Jurkat, Clone E6-1 (cell line): ENCODE measurements around the gene MEF2A.
"Not testable (repeated sequence)": the region's sequence is repeated elsewhere in the genome, so short reads cannot be mapped to it uniquely, and the experiment has no call there.

ENCODE experiments used
- DNase-seq: peaks from one replicate; pipeline ENCODE4 v3.0.0-alpha.2; 2011; ENCODE audit warnings: low read depth, low spot score
- H3K4me3 ChIP-seq: 2 replicates; pipeline ENCODE4 v1.5.1; 2011; ENCODE audit warnings: mild to moderate bottlenecking, low read length, control low read depth, moderate library complexity

The MEF2A gene

DNA sequence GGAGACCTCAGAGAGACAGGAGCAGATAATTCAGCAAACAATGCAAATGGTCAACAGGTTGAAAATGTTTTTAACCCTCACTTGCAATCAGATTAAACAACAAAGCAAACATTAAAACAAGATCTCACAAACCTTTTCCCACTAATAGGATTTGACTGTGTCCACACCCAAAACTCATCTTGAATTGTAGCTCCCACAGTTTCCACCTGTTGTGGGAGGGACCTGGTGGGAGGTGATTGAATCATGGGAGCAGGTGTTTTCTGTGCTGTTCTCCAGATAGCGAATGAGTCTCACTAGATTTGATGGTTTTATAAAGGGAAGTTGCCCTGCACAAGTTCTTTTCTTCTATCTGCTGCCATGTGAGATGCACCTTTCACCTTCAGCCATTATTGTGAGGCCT lies 168.8 kb downstream of the MEF2A start:
- no peak overlapping the region for H3K4me3 ChIP-seq
- DNase-seq = no peak

DNA sequence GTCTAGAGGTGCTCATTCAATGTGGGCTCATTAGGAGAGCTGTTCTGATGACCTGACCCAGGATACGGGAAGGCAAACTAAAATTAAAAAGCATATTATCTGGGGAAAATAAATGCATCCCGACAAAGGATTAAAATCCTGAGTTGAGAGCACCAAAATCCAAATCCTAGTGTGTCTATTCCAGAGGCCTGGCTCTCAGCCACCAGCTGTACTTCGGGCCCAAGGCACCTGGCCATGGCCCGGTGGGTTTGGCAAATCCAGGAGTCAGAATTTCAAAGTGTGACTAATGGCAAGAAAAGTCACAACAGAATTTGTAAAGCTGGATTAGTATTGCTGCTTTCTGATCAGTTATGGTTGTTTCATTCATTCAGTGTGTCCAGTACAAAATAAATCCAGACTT lies 170.1 kb downstream of the MEF2A start:
- no peak for DNase-seq
- H3K4me3 ChIP-seq = no peak overlapping the region

DNA sequence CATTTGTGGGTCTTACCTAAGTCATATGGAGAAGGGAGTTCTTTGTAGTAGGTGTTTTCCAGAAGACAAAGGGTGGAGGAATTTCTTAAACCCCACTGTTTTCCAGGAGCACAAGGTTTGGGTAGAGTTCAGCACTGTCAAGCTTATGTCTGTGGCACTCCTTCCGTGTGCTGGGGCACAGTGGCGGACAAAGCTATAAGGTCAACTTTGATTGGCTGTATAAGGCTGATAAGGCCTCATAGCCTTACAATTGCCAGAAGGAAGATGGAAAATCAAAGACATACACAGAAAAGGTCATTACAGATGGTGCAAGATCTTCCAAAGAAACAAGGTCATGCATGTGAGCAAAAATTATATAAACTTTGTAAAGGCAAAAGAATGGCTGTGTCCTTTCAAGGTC lies 170.9 kb downstream of the MEF2A start:
- DNase-seq = no peak
- H3K4me3 ChIP-seq = no peak overlapping the region

DNA sequence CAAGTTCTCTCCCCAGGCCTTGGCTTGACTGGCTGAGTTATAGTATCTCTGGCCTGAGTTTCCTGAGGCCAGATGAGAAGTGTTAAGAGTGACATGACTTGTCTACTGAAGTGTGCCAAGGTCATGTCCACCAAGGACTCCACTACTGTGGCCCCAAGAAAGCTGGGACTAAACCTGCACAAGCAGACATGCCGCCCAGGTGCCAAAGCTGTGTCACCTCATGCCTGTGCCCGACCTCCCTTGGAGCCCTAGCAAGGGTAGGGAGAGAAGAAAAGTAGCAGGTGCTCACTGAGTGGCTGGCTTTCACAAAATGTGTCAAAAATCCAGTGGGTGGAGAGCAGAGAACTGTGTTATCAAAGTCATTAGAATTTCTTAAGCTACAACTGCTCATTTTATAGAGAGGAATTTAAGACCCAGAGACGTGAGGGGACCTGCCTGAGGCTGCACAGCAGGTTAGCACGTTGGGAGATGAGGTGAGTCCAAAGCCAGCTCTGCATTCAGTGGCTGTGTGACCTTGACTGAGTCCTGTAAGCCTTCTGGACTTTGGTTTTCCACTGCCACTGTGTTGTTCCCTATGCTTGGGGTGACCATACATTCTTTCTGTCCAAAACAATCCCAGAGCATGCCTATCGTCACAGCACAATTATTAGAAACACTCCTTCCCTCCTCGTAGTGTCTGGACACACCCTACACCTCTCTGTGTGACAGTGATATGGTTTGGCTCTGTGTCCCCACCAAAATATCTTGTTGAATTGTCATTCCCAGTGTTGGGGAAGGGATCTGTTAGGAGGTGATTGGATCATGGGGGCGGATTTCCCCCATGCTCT lies 172.4 kb downstream of the MEF2A start:
- no peak for DNase-seq

DNA sequence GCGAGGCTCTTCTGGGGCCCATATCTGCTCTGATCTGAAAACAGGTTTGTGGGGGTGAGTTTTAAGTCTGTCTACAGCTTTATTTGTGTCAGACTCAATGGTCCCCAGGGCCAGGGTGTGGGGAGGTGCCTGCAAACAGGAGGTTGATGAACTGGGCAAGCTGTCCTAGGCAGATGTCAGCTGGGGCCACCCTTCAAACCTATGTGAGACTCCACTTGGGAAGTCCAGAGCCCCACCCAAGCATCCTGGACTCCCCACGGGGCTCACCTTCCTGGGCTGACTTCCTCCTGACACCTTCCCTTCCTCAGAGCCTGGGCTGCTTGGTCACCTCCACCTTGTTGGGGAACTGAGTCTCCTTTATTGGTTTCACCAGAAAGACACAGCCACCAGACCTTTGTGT lies 176.1 kb downstream of the MEF2A start:
- no peak for DNase-seq
- no peak overlapping the region for H3K4me3 ChIP-seq

More for the DNA sequence above, 172.4 kb downstream of the MEF2A start:
- H3K4me3 ChIP-seq = no peak overlapping the region

DNA sequence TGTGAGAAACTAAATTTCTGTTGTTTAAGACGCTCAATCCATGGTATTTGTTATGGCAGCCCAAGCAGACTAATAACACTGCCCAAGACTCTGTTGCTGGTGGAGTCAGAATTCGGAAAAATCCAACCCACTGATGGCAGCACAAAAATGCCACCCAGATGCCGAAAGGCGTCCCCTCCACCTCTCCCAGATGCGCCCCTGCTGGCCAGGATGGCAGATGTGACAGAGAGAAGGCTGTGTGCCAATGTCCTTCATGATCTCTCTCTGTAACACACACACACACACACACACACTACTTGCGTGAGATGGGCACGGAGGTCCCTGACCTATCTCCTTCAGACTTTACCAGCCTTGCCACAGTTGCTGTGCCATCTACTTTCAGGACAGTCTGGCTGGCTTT lies 178.4 kb downstream of the MEF2A start:
- no peak for DNase-seq
- H3K4me3 ChIP-seq = no peak overlapping the region

DNA sequence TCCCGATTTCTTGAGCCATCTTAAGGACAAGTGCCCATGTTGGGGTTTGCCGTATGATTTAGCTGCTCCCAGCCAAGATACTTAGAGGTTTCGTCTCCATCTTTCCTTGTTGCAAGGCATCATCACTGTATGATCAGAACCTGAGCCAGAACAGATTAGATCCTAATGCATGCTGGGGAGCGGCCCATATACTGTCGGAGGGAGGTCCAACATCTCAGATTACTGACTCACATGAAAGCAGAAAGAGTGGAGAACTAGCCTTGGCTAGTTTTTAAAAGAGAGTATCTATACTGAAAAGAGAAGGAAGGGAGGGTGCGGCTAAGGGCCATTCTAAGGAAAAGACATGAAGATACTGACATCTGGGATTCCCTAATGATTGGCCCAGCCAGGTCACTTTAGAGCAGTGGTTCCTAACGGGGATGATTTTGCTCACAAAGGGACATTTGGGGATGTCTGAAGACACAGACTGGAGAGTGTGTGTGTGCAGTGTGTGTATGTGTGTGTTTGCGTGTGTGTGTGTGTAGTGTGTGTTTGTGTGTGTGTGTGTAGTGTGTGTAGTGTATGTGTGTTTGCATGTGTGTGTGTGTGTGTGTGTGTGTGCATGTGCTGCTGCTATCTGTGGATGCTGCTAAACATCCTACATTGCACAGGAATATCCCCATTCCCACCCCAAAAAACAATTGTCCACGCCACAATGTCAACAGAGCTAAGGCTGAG lies 179.7 kb downstream of the MEF2A start:
- no peak overlapping the region for H3K4me3 ChIP-seq
- no peak for DNase-seq

DNA sequence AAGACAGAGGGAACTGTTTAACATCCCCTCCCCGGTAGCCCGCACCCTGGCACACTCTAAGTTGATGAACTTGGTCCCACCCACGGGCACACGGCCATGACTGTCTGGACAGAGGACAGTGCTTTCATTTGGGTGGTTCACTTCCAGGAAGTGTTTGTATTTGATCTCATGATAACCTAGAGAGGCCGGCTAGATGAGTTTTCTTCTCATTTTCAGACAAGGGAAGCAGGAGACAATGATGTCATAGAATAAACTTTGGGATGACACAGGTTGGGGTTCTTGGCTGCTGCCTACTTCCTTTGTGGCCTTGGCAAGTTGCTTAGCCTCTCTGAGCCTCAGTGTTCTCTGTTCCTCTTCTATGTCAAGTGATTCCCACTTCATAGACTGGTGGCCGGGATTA lies 183.6 kb downstream of the MEF2A start:
- H3K4me3 ChIP-seq = no peak overlapping the region
- no peak for DNase-seq

DNA sequence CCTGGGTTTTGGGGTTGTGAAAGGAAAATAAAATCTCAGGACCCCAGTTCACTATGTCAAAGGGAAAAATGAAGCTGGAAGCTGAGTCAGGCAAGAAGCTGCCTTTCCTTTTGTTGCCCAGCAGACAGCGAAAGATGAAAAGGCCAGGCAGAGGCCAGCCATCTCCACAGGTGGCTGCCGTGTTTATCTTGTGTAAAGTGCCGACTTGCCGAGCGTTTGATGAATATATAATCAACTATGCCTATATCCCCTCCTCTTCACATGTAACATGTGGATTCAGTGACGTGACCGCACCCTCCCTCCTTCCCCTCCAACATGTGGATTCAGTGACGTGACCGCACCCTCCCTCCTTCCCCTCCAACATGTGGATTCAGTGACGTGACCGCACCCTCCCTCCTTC lies 184.5 kb downstream of the MEF2A start:
- H3K4me3 ChIP-seq, DNase-seq: not testable (repeated sequence)

DNA sequence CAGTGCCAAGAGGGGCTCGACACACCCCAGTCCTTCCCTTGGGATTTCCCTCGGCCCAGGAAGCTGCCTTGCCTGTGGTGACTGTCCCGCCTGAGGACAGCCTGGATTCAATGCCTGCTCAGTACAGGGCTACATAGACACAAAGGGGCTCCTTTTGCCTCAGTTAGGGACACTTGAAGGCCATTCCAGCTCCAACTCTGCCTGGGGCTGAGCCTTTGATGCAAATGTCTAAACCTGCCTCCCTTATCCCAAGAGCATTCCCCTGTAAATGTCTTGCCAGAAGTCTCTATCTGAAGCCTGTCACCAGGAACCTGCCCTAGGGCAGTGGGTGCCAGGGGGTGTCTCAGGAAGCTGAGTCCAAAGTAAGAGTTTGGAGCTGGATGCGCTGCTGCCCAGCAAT lies 186.8 kb downstream of the MEF2A start:
- DNase-seq = no peak
- no peak overlapping the region for H3K4me3 ChIP-seq

DNA sequence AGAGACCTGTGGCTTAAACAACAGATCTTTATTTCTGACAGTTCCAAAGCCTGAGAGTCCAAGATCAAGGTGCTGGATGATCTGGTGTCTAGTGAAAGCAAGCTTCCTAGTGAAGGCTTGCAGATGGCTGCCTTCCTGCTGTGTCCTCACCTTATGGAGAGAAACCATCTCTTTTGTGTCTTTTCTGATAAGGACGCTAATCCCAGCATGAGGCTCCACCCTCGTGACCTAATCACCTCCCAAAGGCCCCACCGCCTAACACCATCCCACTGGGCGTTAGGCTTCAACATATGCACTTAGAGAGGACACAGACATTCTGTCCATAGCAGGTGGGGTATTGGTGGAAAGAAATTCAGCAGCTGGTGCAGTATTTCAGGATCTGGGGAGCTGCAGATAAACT lies 187.3 kb downstream of the MEF2A start:
- no peak for DNase-seq
- no peak overlapping the region for H3K4me3 ChIP-seq

DNA sequence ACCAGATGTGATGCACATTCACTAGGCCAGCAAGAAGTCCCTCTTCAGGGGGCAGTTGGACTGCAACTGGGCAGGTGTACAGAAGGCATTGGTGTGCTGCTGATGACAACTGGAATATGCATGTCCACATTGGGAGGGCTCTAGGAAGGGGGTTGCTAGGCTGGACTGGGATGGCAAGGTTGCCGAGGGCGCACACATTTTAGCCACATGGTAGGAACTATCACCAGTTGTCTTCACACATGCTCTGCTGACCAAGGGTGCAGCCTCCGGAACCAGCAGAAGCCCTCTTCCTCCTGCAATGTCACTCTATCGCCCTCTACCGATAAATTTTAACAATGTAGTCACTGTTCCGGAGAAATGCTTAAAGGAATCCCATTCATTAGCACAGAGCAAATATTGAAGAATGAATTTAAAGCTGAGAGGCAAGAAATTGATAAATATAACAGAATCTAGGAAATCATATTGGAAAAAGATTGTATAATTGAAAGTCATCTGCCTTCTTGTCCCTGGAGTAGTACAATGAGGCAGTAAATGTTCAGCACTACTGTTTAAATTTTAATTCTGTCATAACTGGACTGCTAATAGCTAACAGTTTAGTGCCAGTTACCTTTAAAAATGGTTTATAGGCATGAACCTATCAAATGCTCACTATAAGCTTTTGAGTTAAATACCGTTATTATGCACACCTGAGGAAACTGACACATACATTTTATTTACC lies 190.1 kb downstream of the MEF2A start:
- DNase-seq = peak; percentile 63
- H3K4me3 ChIP-seq = no peak overlapping the region

DNA sequence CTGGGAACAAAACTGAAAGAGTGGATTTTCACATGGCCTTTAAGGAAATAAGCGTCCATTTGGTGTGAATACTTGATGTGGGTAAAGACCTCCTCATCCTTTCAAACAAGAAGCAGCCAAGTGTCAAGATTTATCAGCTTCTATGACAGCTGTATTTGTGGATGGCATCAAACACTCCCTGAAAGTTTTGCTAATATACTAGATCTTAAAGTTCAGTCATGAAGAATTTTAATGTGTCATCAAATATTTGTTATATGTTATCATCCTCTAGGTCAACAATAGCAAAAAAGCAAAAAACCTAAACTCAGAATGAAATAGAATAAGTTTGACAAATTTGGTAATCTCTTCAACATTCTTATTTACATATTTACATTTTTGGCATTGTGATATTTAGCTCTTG lies 196.5 kb downstream of the MEF2A start:
- H3K4me3 ChIP-seq = no peak overlapping the region
- DNase-seq = no peak

DNA sequence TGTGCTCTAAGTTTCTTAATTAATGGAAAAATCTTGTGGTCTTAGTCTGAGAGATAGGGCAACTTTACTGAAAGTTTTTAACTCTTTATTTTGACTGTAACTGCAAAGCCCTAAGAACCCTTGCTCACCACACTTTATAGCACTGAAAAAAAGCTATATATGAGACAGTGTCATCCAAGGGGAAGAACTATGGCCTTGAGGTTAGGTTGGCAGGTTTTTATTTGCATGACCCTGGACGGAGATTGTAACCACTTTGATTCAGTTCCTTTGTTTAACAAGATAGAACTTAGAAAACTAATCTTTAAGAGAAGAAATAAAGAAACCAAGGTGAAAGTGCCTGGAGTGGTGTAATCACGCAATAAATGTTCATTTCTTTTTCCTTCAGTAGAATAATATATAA lies 198.0 kb downstream of the MEF2A start:
- no peak for DNase-seq
- H3K4me3 ChIP-seq = no peak overlapping the region

DNA sequence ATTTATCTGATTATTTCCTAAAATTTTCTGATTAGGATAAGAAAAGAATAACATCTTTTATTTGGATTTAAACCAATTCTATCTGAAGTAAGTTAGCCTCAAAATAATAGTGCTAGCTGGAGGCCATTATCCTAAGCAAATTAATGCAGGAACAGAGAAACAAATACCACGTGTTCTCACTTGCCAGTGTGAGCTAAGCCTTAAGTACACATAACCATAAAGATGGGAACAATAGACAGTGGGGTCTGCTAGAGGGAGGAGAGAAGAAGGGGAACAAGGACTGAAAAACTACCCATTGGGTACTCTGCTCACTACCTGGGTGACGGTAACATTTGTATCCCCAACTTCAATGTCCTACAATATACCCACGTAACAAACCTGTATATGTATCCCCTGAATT lies 198.7 kb downstream of the MEF2A start:
- H3K4me3 ChIP-seq = no peak overlapping the region
- no peak for DNase-seq
